ENCODE data around the gene TGFBRAP1.

GRCh38 chr2:105288133-105288532 is 41.4 kb downstream of the TGFBRAP1 start:
- TF ChIP-seq CTCF (IDR thresholded peaks at IDR 0.05) (no peak), POLR2A (IDR thresholded peaks at IDR 0.05) (no peak), EP300 (IDR thresholded peaks at IDR 0.05) (no peak)
